Measurements from ENCODE around the gene EREG. TPM values are rescaled to one million over a fixed set of nuclear protein-coding genes. Genes with fewer than 3 reads are reported as not detected.

EREG gene
- total RNA-seq, 1 donor from 2014 or later: not detected

DNA sequence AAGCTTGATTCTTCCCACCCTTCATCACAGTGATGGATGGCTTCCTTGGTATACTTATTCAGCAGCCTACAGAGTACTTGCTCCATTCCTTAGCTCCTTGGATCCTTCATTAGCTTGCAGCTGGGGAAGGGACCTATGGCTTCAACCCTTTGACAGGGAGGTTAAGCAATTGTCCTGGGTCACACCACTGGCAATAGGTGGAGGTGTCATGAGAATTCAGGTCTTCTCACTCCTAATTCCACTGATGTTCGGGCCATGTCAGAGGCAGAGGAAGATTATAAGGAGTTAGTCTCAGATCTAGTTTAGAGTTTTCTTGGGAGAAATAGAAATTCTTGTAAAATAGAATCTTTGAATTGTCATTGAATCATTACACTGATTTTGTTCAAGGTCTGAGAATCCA lies 24.5 kb downstream of the EREG start:
- peaks cover 4% of the 10 kb centered on the region for H3K4me1 Mint-ChIP-seq
- H3K4me3 Mint-ChIP-seq: no peak overlapping the region
- no peaks in the 10 kb centered on the region for H3K9me3 Mint-ChIP-seq
- no peak overlapping the region for H3K27ac Mint-ChIP-seq (ENCODE audit: unreplicated experiment)
- no peaks in the 10 kb centered on the region for H3K27me3 Mint-ChIP-seq (ENCODE audit: low read depth)
- DNase-seq (ENCODE audit: low read depth, low spot score): no peak
- TF ChIP-seq, protein P1, sequence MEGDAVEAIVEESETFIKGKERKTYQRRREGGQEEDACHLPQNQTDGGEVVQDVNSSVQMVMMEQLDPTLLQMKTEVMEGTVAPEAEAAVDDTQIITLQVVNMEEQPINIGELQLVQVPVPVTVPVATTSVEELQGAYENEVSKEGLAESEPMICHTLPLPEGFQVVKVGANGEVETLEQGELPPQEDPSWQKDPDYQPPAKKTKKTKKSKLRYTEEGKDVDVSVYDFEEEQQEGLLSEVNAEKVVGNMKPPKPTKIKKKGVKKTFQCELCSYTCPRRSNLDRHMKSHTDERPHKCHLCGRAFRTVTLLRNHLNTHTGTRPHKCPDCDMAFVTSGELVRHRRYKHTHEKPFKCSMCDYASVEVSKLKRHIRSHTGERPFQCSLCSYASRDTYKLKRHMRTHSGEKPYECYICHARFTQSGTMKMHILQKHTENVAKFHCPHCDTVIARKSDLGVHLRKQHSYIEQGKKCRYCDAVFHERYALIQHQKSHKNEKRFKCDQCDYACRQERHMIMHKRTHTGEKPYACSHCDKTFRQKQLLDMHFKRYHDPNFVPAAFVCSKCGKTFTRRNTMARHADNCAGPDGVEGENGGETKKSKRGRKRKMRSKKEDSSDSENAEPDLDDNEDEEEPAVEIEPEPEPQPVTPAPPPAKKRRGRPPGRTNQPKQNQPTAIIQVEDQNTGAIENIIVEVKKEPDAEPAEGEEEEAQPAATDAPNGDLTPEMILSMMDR (conservative IDR thresholded peaks at IDR 0.05): no peak
- H3K36me3 Mint-ChIP-seq (ENCODE audit: low read depth): no peaks in the 10 kb centered on the region

DNA sequence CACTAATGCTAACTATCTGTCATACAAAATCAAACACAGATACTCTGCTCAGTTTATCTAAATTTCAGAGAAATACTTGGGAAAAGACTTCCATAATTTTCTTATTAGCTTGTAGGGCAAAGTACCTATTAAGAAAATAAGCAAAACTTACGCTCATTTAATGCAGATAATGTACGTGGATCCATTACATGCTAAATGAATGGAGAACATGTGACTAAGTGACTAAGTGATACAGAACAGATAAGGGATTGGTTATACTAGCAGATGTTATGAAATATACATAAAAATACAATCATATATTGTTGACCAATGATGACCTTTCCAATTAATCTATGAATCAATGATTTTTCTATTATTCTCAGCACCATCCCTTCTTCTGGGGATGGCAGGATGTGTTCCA lies 25.7 kb downstream of the EREG start:
- Mint-ChIP-seq H3K27me3 (ENCODE audit: low read depth) (no peaks in the 10 kb centered on the region), H3K36me3 (ENCODE audit: low read depth) (no peaks in the 10 kb centered on the region), H3K9me3 (no peaks in the 10 kb centered on the region), H3K4me1 (peaks cover 5% of the 10 kb centered on the region), H3K27ac (ENCODE audit: unreplicated experiment) (no peak overlapping the region), H3K4me3 (no peak overlapping the region)
- no peak for DNase-seq (ENCODE audit: low read depth, low spot score)
- TF ChIP-seq, protein P1 (conservative IDR thresholded peaks at IDR 0.05): no peak

DNA sequence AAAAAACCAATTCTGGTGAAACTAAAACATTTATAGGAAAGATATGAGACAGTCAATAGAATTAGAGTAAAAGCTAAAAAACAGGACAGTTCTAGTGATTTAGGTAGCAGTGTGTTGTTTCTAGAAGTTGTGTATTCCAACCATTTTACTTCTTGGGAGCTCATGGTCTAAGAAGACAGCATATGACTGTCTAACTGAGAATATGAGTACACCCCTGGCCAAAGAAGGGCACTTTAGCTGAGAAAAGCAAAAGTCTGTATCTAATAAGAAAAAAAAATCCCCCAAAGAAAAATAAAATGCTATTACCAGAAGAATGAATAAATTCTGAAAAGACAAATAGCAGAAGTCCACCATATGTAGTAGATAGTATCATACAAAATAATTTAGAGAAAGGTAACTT lies 26.4 kb downstream of the EREG start:
- H3K9me3 Mint-ChIP-seq: no peaks in the 10 kb centered on the region
- TF ChIP-seq, protein P1 (conservative IDR thresholded peaks at IDR 0.05): no peak
- no peak overlapping the region for H3K4me3 Mint-ChIP-seq
- no peaks in the 10 kb centered on the region for H3K36me3 Mint-ChIP-seq (ENCODE audit: low read depth)
- H3K27ac Mint-ChIP-seq (ENCODE audit: unreplicated experiment): no peak overlapping the region
- DNase-seq (ENCODE audit: low read depth, low spot score): no peak
- H3K27me3 Mint-ChIP-seq (ENCODE audit: low read depth): no peaks in the 10 kb centered on the region
- H3K4me1 Mint-ChIP-seq: peaks cover 5% of the 10 kb centered on the region

DNA sequence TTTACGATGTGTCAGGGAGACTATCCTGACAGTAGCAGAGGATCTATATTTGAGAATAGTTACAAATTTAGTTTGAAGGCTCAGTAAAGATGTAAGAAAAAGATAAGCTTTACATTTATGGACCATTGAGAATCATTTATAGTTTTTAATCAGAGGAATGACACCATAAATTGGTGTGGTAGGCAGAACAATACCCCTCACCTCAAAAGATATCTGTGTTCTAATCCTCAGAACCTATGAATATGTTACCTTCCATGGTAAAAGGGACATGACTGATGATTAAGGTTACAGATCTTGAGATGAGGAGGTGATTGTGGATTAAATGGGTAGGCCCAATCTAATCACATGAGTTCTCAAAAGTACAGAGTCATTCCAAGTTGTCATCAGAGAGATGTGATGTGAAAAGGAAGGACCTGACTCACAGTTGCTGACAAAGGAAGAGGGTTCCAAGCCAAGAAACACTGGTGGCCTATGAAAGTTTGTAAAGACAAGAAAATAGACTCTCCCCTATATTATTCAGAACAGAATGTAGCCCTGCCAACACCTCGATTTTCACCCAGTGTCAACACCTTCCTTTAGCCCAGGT lies 27.0 kb downstream of the EREG start:
- TF ChIP-seq, protein P1 (conservative IDR thresholded peaks at IDR 0.05): no peak
- no peak overlapping the region for H3K4me3 Mint-ChIP-seq
- no peak for DNase-seq (ENCODE audit: low read depth, low spot score)
- no peaks in the 10 kb centered on the region for H3K36me3 Mint-ChIP-seq (ENCODE audit: low read depth)
- H3K27me3 Mint-ChIP-seq (ENCODE audit: low read depth): no peaks in the 10 kb centered on the region
- H3K4me1 Mint-ChIP-seq: peaks cover 5% of the 10 kb centered on the region
- no peaks in the 10 kb centered on the region for H3K9me3 Mint-ChIP-seq
- no peak overlapping the region for H3K27ac Mint-ChIP-seq (ENCODE audit: unreplicated experiment)

DNA sequence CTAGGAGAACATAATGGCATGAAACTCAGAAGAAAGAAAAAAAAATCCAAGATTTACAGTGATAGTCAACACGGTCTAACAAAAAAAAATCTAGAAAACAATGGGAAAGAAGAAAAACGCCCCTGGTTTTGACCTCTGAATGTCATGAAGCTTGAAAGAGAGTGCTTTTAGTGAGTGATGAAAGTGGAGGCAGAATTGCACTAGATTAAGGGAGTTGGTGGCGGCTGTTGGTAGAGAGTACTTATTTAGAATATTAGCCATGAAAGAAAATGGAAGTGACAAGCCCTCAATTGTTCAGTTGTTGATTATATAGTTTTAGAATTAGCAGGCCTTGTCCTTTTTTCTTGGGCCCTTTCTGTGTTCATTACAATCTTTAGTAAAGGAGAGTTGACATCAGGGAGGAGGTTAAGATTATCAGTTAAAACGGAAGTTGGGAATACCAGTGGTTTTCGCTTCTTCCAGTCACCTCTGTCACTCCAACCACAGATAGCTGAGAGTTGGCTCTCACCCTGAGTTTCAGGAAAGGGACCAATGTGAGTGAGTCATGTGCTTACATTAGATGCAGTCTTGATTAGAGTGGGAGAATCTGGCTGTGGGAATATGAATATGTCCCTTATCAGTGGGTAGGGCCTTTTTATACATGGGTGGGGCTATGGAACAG lies 29.7 kb downstream of the EREG start:
- no peak for DNase-seq (ENCODE audit: low read depth, low spot score)
- Mint-ChIP-seq H3K27me3 (ENCODE audit: low read depth) (no peaks in the 10 kb centered on the region), H3K9me3 (no peaks in the 10 kb centered on the region), H3K36me3 (ENCODE audit: low read depth) (no peaks in the 10 kb centered on the region), H3K4me1 (peaks cover 5% of the 10 kb centered on the region), H3K27ac (ENCODE audit: unreplicated experiment) (no peak overlapping the region), H3K4me3 (no peak overlapping the region)
- TF ChIP-seq, protein P1 (conservative IDR thresholded peaks at IDR 0.05): no peak
